HL-60/S4 treated with phorbol 12-myristate 13-acetate at 8.2 ng/mL for 4 days and 3 days (cell line): Measurements from ENCODE around the gene RAB9A.
"Not testable (repeated sequence)": the region's sequence is repeated elsewhere in the genome, so short reads cannot be mapped to it uniquely, and the experiment has no call there.

Source experiments
- in situ Hi-C: fragments of 300-500 bp; cut with MboI; formaldehyde crosslinking; loops from 2 replicates; pipeline ENCODE4 v1.15.0; 2022; ENCODE audit warnings: low sequenced_read_pairs

RAB9A gene

GRCh38 chrX:13667919-13668318 lies 21.0 kb upstream of the RAB9A start:
- in situ Hi-C loops = loop anchor here (25.0 kb wide), 1 partner anchor 369 kb away; the partner anchor contains the start of gene GEMIN8

- in situ Hi-C loops = loop anchor here (25.0 kb wide), 1 partner anchor 368 kb away; the partner anchor contains the start of gene GEMIN8
These were observed 19.6 kb upstream of the RAB9A start for GRCh38 chrX:13669246-13669737.

- in situ Hi-C loops = loop anchor here (25.0 kb wide), 1 partner anchor 368 kb away; the partner anchor contains the start of gene GEMIN8
These were observed 19.2 kb upstream of the RAB9A start for GRCh38 chrX:13669755-13670154.

GRCh38 chrX:13670197-13670596 lies 18.7 kb upstream of the RAB9A start:
- in situ Hi-C loops = loop anchor here (25.0 kb wide), 1 partner anchor 367 kb away; the partner anchor contains the start of gene GEMIN8

DNA sequence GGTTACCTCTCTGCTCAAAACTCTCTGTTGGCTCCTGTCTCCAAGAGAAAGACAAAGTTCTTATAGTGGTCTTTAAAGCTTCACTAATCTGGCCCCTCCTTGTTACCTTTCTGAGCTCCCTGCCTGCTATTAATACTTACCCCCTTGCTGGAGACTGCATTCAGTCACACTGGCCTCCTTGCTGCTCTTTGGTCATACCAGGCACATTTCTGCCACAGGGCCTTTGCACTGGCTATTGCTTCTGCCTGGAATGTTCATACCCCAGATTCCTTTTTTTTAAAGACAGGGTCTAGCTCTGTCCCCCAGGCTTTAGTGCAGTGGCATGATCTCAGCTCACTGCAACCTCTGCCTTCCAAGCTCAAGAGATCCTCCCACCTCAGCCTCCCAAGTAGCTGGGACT lies 15.9 kb upstream of the RAB9A start:
- in situ Hi-C loops = loop anchor here (25.0 kb wide), 1 partner anchor 364 kb away; the partner anchor contains the start of gene GEMIN8

DNA sequence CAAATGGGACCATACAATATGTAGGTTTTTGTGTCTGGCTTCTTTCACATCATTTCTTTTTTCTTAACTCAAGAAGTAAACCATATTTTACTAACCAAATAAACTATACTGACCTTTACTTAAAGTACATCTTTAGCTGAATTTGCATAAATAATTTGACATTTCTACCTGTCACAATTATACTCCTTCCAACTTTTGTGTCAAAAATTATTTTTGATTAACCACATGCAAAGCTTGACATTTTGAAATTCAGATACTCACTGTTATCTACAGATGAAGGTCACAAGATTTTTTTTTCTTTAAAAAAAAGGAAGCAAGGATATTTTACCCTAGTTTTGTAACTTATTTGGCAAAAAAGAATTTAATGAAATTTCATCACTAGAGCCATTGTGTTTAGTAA lies 12.0 kb upstream of the RAB9A start:
- in situ Hi-C loops = no loop called here

- in situ Hi-C loops = not testable (repeated sequence)
These were observed 9.2 kb upstream of the RAB9A start for GRCh38 chrX:13679700-13680099.

DNA sequence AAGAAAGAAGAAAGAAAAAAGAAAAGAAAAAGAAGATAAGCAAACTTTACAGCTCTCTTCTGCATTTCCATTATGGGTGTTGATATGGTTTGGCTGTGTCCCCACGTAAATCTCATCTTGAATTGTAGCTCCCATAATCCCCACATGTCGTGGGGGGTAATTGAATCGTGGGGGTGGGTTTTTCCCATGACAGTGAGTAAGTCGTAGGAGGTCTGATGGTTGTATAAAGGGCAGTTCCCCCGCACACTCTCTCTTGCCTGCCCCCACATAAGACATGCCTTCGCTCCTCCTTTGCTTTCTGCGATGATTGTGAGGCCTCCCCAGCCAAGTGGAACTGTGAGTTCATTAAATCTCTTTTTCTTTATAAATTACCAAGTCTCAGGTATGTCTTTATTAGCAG lies 7.3 kb upstream of the RAB9A start:
- in situ Hi-C loops = no loop called here

- in situ Hi-C loops = no loop called here
These were observed 4.6 kb upstream of the RAB9A start for GRCh38 chrX:13684361-13684760.

DNA sequence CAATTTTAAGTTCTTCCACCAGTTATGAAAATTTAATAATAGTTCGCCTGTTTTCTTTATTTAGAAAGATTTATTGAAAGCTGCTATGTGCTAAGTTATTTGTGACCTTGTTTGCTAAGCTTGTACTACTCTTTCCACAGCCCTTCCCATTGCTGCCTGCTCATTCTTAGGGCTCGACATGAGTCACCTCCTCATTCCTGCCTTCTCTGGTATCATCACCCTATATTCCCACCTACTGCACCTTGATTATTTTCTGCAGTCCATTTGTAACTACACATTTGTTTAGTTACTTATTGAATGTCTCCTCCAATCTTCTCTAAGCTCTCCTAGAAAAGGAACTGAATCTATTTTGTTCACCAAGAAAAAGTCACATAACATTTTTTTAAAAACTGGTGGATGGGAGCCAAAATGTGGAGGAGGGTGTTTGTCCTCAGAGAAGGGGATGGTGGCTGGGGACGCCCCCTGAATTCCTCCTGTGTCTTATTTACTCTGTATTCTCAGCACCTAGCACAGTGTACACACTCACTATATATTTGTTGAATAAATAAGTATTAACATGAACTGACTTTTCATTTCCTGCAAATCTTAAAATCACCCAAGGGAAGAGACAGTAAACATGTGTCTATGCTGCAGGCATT lies 3.7 kb upstream of the RAB9A start:
- in situ Hi-C loops = no loop called here

GRCh38 chrX:13687203-13687602 lies 1.7 kb upstream of the RAB9A start:
- in situ Hi-C loops = no loop called here

GRCh38 chrX:13688384-13688957 lies 457 bp upstream of the RAB9A start:
- in situ Hi-C loops = no loop called here

- in situ Hi-C loops = no loop called here
These were observed 848 bp downstream of the RAB9A start for GRCh38 chrX:13689741-13690211.

DNA sequence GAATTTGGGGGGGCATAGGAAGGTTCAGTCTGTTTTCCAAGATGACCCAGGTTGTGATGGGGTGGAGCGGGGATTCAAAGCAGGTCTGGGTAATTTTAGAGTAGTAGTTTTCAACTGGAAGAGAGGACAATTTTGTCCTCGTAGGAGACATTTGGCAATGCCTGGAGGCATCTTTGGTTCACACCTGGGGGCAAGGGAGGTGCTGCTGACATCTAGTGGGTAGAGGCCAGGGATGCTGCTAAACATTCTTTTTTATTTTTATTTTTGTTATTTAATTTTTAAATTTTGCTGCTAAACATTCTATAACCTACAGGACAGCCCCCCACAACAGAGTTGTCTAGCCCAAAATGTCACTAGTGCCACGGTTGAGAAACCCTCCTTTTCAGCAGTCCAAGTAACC lies 1.9 kb downstream of the RAB9A start:
- in situ Hi-C loops = no loop called here

GRCh38 chrX:13691841-13692371 lies 3.0 kb downstream of the RAB9A start:
- in situ Hi-C loops = no loop called here

DNA sequence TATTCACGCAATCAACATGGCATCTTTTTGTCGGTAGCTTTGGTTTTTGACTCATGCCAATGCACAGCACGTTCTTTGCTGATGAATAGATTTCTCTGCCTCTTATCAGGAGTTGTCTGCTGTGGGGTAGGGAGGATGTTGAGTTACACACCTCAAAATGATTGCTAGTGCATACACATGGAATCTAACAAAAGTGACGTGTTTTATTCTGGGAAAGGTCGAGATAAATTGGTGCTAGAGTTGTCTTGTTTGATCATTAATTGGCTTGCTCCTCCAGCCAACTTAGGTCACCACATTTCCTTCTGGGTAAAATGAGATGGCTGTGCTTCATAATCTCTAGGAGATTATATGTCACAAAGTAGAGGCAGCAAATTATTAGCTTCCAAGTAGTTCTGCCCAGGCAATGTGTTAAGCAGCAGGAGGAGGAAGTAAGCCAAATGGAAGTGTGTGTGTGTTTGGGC lies 3.9 kb downstream of the RAB9A start:
- in situ Hi-C loops = no loop called here

DNA sequence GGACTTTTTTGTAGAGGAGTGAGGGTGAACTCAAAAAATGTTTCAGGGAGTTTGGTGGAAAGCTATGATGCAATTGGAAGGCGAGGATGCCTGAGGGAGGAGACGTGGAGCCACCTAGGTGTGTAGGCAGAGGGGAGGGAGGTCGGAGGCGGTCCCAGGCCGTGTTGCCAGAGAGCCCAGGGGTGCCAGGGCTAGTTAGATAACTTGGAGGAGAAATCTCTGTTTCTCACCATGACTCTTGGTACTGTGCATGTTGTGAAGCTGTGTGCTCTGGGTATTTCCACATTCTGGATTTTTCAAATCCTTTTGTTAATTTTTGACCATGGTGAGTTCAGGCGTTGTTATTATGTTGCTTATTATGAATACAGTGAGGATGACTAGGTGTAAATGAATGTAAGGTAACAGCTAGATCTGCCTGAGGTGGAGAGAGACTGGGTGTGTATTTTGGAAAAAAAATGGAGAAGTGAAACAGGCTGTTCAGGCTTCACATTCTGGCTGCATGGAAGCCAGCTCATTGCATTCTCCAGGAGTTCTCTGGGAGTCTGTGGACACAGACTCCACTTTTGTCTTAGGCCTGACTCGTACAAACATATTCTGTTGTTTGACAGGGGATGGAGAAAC lies 4.5 kb downstream of the RAB9A start:
- in situ Hi-C loops = no loop called here

- in situ Hi-C loops = no loop called here
These were observed 5.4 kb downstream of the RAB9A start for GRCh38 chrX:13694359-13694758.

- in situ Hi-C loops = no loop called here
These were observed 6.1 kb downstream of the RAB9A start for GRCh38 chrX:13694983-13695382.

DNA sequence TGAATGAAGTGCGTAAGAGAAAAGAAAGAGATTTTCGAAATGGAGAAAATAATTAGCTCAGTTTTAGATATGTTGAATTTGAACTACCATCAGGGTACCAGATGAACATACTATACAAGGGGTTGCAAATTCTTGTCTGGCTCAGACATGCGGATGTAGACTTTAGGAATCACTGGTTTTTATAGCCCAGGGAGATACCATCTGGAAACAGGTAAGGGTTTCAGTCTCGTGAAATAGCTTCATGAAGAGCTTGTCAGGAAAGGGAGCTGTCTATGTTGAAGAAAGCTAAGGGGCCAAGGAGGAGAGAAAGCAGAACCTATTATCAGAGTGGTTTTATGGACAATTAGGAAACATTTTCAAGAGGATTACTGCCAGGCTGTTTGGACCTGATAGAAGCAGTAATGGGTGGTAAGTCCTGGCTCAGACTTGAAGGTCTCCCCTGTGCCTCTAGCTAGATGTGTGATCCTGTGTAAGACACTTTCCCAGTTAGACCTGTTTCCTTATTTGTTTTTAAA lies 6.7 kb downstream of the RAB9A start:
- in situ Hi-C loops = no loop called here

- in situ Hi-C loops = no loop called here
These were observed 8.5 kb downstream of the RAB9A start for GRCh38 chrX:13697455-13697854.
